ENCODE results near the gene TCF15. TPM values are rescaled to one million over a fixed set of nuclear protein-coding genes. Genes with fewer than 3 reads are reported as not detected.
"Not testable (repeated sequence)": the region's sequence is repeated elsewhere in the genome, so short reads cannot be mapped to it uniquely, and the experiment has no call there.

TCF15 gene
- polyA plus RNA-seq, 2 of the 4 experiments (the other 2 are of a cell fraction) = not detected

DNA sequence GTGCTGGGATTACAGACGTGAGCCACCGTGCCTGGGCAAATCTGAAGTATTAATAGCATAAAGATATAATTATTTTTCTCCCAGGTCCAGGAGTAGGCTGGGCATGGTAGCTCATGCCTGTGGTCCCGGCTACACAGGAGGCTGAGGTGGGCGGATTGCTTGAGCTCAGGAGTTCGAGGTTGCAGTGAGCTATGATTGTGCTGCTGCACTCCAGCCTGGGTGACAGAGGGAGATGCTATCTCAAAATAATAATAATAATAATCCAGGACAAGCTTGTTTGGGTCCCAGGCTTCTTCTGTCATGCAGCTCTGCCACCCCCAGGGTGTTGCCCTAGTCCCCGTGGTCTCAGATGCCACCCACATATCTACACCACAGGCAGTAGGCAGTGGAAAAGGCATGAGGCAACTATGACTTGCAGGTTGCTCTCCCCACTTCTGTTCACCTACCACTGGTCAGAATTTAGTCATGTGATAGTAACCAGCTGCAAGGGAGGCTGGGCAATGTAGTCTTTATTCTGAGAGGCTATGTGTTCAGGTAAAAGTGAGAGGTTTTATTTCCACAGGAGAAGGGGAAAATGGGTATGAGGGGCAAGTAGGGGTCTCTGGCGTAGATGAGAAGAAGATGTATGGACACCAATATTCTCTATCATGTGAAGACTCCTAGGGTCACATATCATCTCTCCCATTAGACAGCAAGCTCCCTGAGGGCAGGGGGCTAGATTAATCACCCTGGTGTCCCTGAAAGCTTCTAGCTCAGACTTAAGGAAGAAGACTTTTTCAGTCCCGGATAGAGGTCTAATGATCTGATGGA is 25.7 kb downstream of the TCF15 start (continued):
- TF ChIP-seq, protein P1, sequence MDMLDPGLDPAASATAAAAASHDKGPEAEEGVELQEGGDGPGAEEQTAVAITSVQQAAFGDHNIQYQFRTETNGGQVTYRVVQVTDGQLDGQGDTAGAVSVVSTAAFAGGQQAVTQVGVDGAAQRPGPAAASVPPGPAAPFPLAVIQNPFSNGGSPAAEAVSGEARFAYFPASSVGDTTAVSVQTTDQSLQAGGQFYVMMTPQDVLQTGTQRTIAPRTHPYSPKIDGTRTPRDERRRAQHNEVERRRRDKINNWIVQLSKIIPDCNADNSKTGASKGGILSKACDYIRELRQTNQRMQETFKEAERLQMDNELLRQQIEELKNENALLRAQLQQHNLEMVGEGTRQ (IDR thresholded peaks at IDR 0.05) = no peak
- TF ChIP-seq, protein P2, sequence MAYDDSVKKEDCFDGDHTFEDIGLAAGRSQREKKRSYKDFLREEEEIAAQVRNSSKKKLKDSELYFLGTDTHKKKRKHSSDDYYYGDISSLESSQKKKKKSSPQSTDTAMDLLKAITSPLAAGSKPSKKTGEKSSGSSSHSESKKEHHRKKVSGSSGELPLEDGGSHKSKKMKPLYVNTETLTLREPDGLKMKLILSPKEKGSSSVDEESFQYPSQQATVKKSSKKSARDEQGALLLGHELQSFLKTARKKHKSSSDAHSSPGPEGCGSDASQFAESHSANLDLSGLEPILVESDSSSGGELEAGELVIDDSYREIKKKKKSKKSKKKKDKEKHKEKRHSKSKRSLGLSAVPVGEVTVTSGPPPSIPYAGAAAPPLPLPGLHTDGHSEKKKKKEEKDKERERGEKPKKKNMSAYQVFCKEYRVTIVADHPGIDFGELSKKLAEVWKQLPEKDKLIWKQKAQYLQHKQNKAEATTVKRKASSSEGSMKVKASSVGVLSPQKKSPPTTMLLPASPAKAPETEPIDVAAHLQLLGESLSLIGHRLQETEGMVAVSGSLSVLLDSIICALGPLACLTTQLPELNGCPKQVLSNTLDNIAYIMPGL (CRISPR knock-in tag; IDR thresholded peaks at IDR 0.05; ENCODE audit: borderline replicate concordance) = no peak

DNA sequence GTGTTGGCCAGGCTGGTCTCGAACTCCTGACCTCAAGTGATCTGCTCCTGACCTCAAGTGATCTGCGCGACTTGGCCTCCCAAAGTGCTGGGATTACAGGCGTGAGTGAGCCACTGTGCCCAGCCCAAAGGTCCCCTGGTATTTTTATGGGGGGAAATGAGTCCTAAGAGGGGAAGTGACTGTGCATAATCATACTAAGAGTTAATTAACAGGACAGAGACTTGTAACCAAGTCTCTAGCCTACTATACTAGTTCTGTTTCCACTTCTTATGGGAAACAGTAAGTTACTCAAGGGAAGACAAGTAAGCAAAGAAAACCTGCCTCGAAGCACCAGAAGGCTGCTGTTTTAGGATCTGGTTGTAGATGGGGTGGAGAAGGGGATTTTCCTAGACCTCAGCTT is 27.9 kb downstream of the TCF15 start:
- Histone ChIP-seq H3K4me1 (no peaks in the 10 kb centered on the region), H3K27ac (no peak overlapping the region), H3K4me2 (no peak overlapping the region), H3K9me3 (no peaks in the 10 kb centered on the region), H3K4me3 (no peak overlapping the region)
- POLR2A ChIA-PET = no interaction called here
- no peak for FAIRE-seq
- TF ChIP-seq, protein P3, sequence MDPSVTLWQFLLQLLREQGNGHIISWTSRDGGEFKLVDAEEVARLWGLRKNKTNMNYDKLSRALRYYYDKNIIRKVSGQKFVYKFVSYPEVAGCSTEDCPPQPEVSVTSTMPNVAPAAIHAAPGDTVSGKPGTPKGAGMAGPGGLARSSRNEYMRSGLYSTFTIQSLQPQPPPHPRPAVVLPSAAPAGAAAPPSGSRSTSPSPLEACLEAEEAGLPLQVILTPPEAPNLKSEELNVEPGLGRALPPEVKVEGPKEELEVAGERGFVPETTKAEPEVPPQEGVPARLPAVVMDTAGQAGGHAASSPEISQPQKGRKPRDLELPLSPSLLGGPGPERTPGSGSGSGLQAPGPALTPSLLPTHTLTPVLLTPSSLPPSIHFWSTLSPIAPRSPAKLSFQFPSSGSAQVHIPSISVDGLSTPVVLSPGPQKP (IDR thresholded peaks at IDR 0.05; ENCODE audit: low read depth, low read length) = no peak
- TF ChIP-seq FOSL2 (IDR thresholded peaks at IDR 0.05) (no peak), FOSL2 (CRISPR knock-in tag; IDR thresholded peaks at IDR 0.05) (no peak), EHF (CRISPR knock-in tag; IDR thresholded peaks at IDR 0.05) (no peak), FOXS1 (CRISPR knock-in tag; IDR thresholded peaks at IDR 0.05) (no peak), MAFK (IDR thresholded peaks at IDR 0.05; ENCODE audit: partially characterized antibody) (no peak), CHD4 (IDR thresholded peaks at IDR 0.05; ENCODE audit: borderline replicate concordance) (no peak), NFE2L2 (conservative IDR thresholded peaks at IDR 0.05; ENCODE audit: low read length) (no peak), FOSB (CRISPR knock-in tag; IDR thresholded peaks at IDR 0.05) (no peak), POLR2A (IDR thresholded peaks at IDR 0.05; ENCODE audit: low read length) (no peak), ESRRA (IDR thresholded peaks at IDR 0.05; ENCODE audit: borderline replicate concordance, low read length) (no peak), HDAC2 (IDR thresholded peaks at IDR 0.05) (no peak), CEBPB (IDR thresholded peaks at IDR 0.05) (no peak)
- TF ChIP-seq, protein P4, sequence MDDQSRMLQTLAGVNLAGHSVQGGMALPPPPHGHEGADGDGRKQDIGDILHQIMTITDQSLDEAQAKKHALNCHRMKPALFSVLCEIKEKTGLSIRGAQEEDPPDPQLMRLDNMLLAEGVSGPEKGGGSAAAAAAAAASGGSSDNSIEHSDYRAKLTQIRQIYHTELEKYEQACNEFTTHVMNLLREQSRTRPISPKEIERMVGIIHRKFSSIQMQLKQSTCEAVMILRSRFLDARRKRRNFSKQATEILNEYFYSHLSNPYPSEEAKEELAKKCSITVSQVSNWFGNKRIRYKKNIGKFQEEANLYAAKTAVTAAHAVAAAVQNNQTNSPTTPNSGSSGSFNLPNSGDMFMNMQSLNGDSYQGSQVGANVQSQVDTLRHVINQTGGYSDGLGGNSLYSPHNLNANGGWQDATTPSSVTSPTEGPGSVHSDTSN (IDR thresholded peaks at IDR 0.05) = no peak
- TF ChIP-seq, protein P2 (CRISPR knock-in tag; IDR thresholded peaks at IDR 0.05; ENCODE audit: borderline replicate concordance) = no peak
- TF ChIP-seq, protein P5, sequence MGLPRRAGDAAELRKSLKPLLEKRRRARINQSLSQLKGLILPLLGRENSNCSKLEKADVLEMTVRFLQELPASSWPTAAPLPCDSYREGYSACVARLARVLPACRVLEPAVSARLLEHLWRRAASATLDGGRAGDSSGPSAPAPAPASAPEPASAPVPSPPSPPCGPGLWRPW (IDR thresholded peaks at IDR 0.05) = no peak
- no peak for DNase-seq (ENCODE audit: low read depth in 1 of 2, low spot score in 1 of 2)
- no peak for ATAC-seq
- WGBS (ENCODE audit: missing lambda C conversion rate) = 44% methylated on average over 5 of the region's 5 CpGs
- CTCF ChIA-PET = interaction anchor here (0.8 to 2.8 kb wide), 4 partner anchors 13 to 63 kb away, joined by 3 to 10 read pairs (median 5); no protein-coding TSS in a partner anchor

DNA sequence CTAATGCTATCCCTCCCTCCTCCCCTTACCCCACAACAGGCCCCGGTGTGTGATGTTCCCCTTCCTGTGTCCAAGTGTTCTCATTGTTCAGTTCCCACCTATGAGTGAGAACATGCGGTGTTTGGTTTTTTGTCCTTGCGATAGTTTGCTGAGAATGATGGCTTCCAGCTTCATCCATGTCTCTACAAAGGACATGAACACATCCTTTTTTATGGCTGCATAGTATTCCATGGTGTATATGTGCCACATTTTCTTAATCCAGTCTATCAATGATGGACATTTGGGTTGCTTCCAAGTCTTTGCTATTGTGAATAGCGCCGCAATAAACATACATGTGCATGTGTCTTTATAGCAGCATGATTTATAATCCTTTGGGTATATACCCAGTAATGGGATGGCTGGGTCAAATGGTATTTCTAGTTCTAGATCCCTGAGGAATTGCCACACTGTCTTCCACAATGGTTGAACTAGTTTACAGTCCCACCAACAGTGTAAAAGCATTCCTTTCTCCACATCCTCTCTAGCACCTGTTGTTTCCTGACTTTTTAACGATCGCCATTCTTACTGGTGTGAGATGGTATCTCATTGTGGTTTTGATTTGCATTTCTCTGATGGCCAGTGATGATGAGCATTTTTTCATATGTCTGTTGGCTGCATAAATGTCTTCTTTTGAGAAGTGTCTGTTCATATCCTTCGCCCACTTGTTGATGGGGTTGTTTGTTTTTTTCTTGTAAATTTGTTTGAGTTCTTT is 31.0 kb downstream of the TCF15 start:
- H3K9me3 ChIP-seq; DNase-seq (ENCODE audit: low read depth in 1 of 2, low spot score in 1 of 2); FAIRE-seq; H3K4me3 ChIP-seq; H3K27ac ChIP-seq; ATAC-seq; POLR2A ChIA-PET; H3K4me1 ChIP-seq; H3K4me2 ChIP-seq: not testable (repeated sequence)
- WGBS (ENCODE audit: missing lambda C conversion rate) = 48% methylated on average over 8 of the region's 8 CpGs
- CTCF ChIA-PET = interaction anchor here (1.2 to 20.9 kb wide), 5 partner anchors 9 to 155 kb away, joined by 4 to 432 read pairs (median 5); no protein-coding TSS in a partner anchor
